ENCODE results near the gene CBX7. TPM values are rescaled to one million over a fixed set of nuclear protein-coding genes. Genes with fewer than 3 reads are reported as not detected.

The CBX7 gene
- total and polyA plus RNA-seq, 7 donors, result 12.2 to 52.9 (median 38.8) TPM

DNA sequence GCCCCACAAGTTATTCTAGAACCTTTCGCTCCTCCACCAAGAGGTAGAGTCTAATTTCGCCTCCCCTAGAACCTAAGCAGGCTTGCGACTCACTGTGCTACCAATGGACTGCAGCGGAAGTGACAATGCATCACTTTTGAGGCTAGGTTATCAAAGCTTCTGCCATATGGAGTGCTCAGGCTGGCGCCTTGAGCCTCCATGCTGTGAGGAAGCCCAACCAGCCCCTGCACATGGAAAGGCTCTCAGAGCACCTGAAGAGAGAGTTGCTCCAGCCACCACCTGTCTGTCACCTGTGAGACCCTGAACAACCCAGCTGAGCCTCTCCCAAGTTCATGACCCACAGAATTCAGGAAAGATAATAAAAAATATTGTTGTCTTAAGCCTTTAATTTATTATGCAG lies 29.3 kb upstream of the CBX7 start:
- no peak for DNase-seq
- intact Hi-C loops (cut with DNase I), result no loop called here
- H3K27me3 ChIP-seq (ENCODE audit: insufficient read depth in 3 of 3, low read length in 2 of 3), result no peaks in the 10 kb centered on the region
- no peaks in the 10 kb centered on the region for H3K9me3 ChIP-seq
- TF ChIP-seq, protein P1, sequence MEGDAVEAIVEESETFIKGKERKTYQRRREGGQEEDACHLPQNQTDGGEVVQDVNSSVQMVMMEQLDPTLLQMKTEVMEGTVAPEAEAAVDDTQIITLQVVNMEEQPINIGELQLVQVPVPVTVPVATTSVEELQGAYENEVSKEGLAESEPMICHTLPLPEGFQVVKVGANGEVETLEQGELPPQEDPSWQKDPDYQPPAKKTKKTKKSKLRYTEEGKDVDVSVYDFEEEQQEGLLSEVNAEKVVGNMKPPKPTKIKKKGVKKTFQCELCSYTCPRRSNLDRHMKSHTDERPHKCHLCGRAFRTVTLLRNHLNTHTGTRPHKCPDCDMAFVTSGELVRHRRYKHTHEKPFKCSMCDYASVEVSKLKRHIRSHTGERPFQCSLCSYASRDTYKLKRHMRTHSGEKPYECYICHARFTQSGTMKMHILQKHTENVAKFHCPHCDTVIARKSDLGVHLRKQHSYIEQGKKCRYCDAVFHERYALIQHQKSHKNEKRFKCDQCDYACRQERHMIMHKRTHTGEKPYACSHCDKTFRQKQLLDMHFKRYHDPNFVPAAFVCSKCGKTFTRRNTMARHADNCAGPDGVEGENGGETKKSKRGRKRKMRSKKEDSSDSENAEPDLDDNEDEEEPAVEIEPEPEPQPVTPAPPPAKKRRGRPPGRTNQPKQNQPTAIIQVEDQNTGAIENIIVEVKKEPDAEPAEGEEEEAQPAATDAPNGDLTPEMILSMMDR (IDR thresholded peaks at IDR 0.05), result no peak
- ATAC-seq, result no peak
- peaks cover 9% of the 10 kb centered on the region for H3K4me1 ChIP-seq
- 93 to 98% (median 98%) methylated on average over 5 of the region's 5 CpGs for WGBS, 3 donors
- no peaks in the 10 kb centered on the region for H3K36me3 ChIP-seq (ENCODE audit: insufficient read depth in 1 of 2, low read depth in 1 of 2)
- no peak overlapping the region for H3K27ac ChIP-seq
- no peak overlapping the region for H3K4me3 ChIP-seq

DNA sequence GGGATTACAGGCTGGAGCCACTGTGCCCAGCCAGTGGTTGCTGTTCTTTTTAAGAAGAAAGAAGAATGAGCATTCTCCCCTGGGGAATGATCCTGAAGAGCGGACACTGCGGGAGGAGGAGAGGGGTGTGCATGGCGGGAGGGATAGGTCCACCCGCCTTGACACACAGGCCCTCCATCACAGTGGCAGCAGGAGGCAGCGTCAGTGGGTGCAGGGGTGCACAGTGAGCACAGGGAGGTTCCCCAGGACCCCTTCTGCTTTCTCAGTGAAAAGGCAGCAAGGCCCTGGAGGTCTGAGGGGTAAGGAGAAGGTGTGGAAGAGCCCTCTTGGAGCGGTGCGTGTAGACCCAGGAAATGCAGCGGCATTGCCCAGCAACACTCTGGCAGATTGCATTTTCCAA lies 28.9 kb upstream of the CBX7 start:
- no peak for DNase-seq
- no peak for ATAC-seq
- 85 to 91% (median 90%) methylated on average over 8 of the region's 8 CpGs for WGBS, 3 donors
- H3K27me3 ChIP-seq (ENCODE audit: insufficient read depth in 3 of 3, low read length in 2 of 3), result no peaks in the 10 kb centered on the region
- peaks cover 9% of the 10 kb centered on the region for H3K4me1 ChIP-seq
- H3K4me3 ChIP-seq, result no peak overlapping the region
- H3K27ac ChIP-seq, result no peak overlapping the region
- no peaks in the 10 kb centered on the region for H3K36me3 ChIP-seq (ENCODE audit: insufficient read depth in 1 of 2, low read depth in 1 of 2)
- intact Hi-C loops (cut with DNase I), result no loop called here
- TF ChIP-seq, protein P1 (IDR thresholded peaks at IDR 0.05), result no peak
- no peaks in the 10 kb centered on the region for H3K9me3 ChIP-seq

DNA sequence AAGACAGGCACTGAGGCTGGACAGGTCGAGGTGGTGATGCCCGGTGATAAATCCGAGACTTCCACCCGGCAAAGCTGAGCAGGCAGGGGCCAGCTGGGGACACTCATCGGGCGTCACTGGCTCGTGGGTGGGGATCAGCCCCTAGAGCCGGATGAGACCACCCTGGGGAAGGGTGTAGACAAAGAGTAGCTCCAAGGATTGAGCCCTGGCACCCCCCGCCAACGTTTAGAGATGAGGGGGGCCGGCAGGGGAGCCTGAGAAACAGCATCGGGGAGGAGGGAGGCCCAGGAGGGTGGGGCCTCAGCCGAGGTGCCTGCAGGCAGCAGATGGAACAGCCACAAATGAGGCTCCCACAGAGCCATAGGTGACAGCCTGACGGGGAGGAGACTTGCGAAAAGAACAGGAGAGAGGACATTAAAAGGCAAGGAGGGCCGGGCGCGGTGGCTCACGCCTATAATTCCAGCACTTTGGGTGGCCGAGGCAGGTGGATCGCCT lies 27.4 kb upstream of the CBX7 start:
- 53 to 70% (median 55%) methylated on average over 21 of the region's 21 CpGs for WGBS, 3 donors
- H3K9me3 ChIP-seq, result no peaks in the 10 kb centered on the region
- intact Hi-C loops (cut with DNase I), result no loop called here
- H3K36me3 ChIP-seq (ENCODE audit: insufficient read depth in 1 of 2, low read depth in 1 of 2), result no peaks in the 10 kb centered on the region
- no peak overlapping the region for H3K4me3 ChIP-seq
- H3K4me1 ChIP-seq, result peaks cover 23% of the 10 kb centered on the region
- no peak overlapping the region for H3K27ac ChIP-seq
- no peaks in the 10 kb centered on the region for H3K27me3 ChIP-seq (ENCODE audit: insufficient read depth in 3 of 3, low read length in 2 of 3)
- ATAC-seq, result no peak
- TF ChIP-seq, protein P1 (IDR thresholded peaks at IDR 0.05), result no peak
- no peak for DNase-seq

DNA sequence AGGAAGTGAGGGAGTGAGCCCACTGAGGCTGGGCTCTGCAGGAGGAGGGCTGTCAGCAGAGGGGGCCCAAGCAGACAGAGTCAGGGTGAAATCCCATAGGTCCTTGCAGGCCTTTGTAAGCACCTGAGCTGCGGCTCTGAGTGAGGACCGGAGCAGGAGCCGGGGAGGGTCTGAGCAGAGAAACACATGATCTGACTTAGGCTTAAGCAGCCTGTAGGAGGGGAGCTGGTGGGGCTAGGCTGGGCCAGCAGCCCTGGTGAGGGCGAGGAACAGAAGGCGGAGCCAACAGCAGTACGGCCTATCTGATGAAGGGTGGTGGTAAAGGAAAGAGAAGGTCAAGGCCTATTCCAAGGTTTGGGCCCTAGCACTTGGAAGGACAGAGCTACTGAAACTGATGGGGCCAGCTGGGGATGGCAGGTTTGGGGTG lies 26.9 kb upstream of the CBX7 start:
- no peak overlapping the region for H3K4me3 ChIP-seq
- ATAC-seq (no peak), DNase-seq (no peak)
- no peaks in the 10 kb centered on the region for H3K27me3 ChIP-seq (ENCODE audit: insufficient read depth in 3 of 3, low read length in 2 of 3)
- no peaks in the 10 kb centered on the region for H3K9me3 ChIP-seq
- WGBS, 3 donors, result 49 to 61% (median 60%) methylated on average over 6 of the region's 6 CpGs
- TF ChIP-seq, protein P1 (IDR thresholded peaks at IDR 0.05), result no peak
- no peaks in the 10 kb centered on the region for H3K36me3 ChIP-seq (ENCODE audit: insufficient read depth in 1 of 2, low read depth in 1 of 2)
- no peak overlapping the region for H3K27ac ChIP-seq
- intact Hi-C loops (cut with DNase I), result no loop called here
- peaks cover 23% of the 10 kb centered on the region for H3K4me1 ChIP-seq

Measured in psoas muscle (tissue), 8 donors.